NCI-H2081 (cell line): ENCODE measurements around the gene LST1.
A peak's percentile ranks its signal among the peaks of the same experiment; 100 is the strongest.
"Not testable (repeated sequence)": the region's sequence is repeated elsewhere in the genome, so short reads cannot be mapped to it uniquely, and the experiment has no call there.

Experiments
- DNase-seq, 2 experiments: peaks; one replicate each; lab custom pipeline; 2025; lab: John Stamatoyannopoulos, UW

Gene LST1

GRCh38 chr6:31580807-31581433 lies 5.2 kb upstream of the LST1 start:
- DNase-seq: peak; percentile 70 to 76

GRCh38 chr6:31581434-31582229 lies 4.4 kb upstream of the LST1 start:
- no peak for DNase-seq

GRCh38 chr6:31582230-31582643 lies 3.8 kb upstream of the LST1 start, which contains the start of gene LTB:
LTB (minus strand) TSS chr6:31582424; CDS start chr6:31582417, 7 bp downstream.
- DNase-seq: no peak

GRCh38 chr6:31585491-31585890 lies 586 bp upstream of the LST1 start:
- DNase-seq: no peak

- no peak for DNase-seq
Observed at GRCh38 chr6:31586599-31587281, 663 bp downstream of the LST1 start.

GRCh38 chr6:31587791-31588777 lies 2.0 kb downstream of the LST1 start:
- DNase-seq: no peak

- DNase-seq: no peak
Observed at GRCh38 chr6:31588871-31589650, 3.0 kb downstream of the LST1 start.

GRCh38 chr6:31590691-31591090 lies 4.6 kb downstream of the LST1 start:
- not testable (repeated sequence) for DNase-seq

- no peak for DNase-seq
Observed at GRCh38 chr6:31592396-31592771, 6.3 kb downstream of the LST1 start.

GRCh38 chr6:31597006-31597405 lies 10.9 kb downstream of the LST1 start:
- peak in 1 of 2 experiments; percentile 10 for DNase-seq

- DNase-seq: no peak
Observed at GRCh38 chr6:31607317-31607716, 21.2 kb downstream of the LST1 start.

GRCh38 chr6:31609519-31610406 lies 23.7 kb downstream of the LST1 start:
- peak in 1 of 2 experiments; percentile 41 for DNase-seq

- DNase-seq: no peak
Observed at GRCh38 chr6:31610968-31611367, 24.9 kb downstream of the LST1 start.

- DNase-seq: no peak
Observed at GRCh38 chr6:31614075-31614619, 28.1 kb downstream of the LST1 start.

GRCh38 chr6:31614684-31615578 lies 28.9 kb downstream of the LST1 start, which contains the start of gene AIF1:
AIF1 (plus strand) TSS chr6:31615234; CDS start chr6:31615330, 96 bp downstream.
- DNase-seq: no peak

- DNase-seq: no peak
Observed at GRCh38 chr6:31615748-31616147, 29.7 kb downstream of the LST1 start.

- DNase-seq: no peak
Observed at GRCh38 chr6:31617010-31617409, 30.9 kb downstream of the LST1 start.
